SU-DHL-6 (cell line): ENCODE data around the gene OR11G2.
"Not testable (repeated sequence)": the region's sequence is repeated elsewhere in the genome, so short reads cannot be mapped to it uniquely, and the experiment has no call there.

Experiments used
- H2AFZ ChIP-seq: fragments of 200-600 bp; sonication (generic); 2 replicates; pipeline ENCODE4 v1.6.1; 2014; ENCODE audit warnings: low read depth, mild to moderate bottlenecking, moderate library complexity, mixed read lengths, antibody characterized with exemption, low read length; ENCODE audit not compliant: severe bottlenecking
- H3F3A ChIP-seq: fragments of 200-600 bp; shearing (Covaris generic); 2 replicates; pipeline ENCODE4 v1.6.0; 2016; ENCODE audit warnings: antibody characterized with exemption, mild to moderate bottlenecking; ENCODE audit not compliant: insufficient read depth
- H3K27ac ChIP-seq: fragments of 200-600 bp; sonication (generic); 2 replicates; pipeline ENCODE4 v1.5.1; 2016; ENCODE audit warnings: low read depth, mild to moderate bottlenecking, low read length, moderate library complexity, mixed read lengths
- H3K27me3 ChIP-seq: fragments of 200-600 bp; sonication (generic), shearing (Covaris generic); 2 replicates; pipeline ENCODE4 v1.6.0; 2014; ENCODE audit warnings: mild to moderate bottlenecking, low read length
- H3K36me3 ChIP-seq: fragments of 200-600 bp; sonication (generic); 2 replicates; pipeline ENCODE4 v1.6.1; 2014; ENCODE audit warnings: mild to moderate bottlenecking, low read length, mixed read lengths
- H3K4me2 ChIP-seq: fragments of 300-600, 200-600 bp; shearing (Covaris generic), sonication (generic); 2 replicates; pipeline ENCODE4 v1.6.0; 2014; ENCODE audit warnings: low read length, low read depth, mild to moderate bottlenecking; ENCODE audit not compliant: poor library complexity, severe bottlenecking
- H3K4me3 ChIP-seq: fragments of 200-600 bp; sonication (generic); 2 replicates; pipeline ENCODE4 v1.5.1; 2014; ENCODE audit warnings: antibody characterized with exemption, low read length, mild to moderate bottlenecking, mixed read lengths; ENCODE audit not compliant: insufficient read depth, poor library complexity, severe bottlenecking
- H3K79me2 ChIP-seq: fragments of 200-600 bp; sonication (generic); 2 replicates; pipeline ENCODE4 v1.6.1; 2014; ENCODE audit warnings: mild to moderate bottlenecking, low read length, moderate library complexity; ENCODE audit not compliant: insufficient read depth
- H3K9ac ChIP-seq: fragments of 200-600 bp; sonication (generic); 2 replicates; pipeline ENCODE4 v1.7.0; 2014; ENCODE audit warnings: mild to moderate bottlenecking, low read length
- H3K9me2 ChIP-seq: fragments of 200-600 bp; sonication (generic); replicated peaks from 2 replicates; pipeline ENCODE4 v1.6.1; 2014; ENCODE audit warnings: low read length; ENCODE audit not compliant: insufficient read depth
- H3K9me3 ChIP-seq: fragments of 200-600 bp; sonication (generic); 2 replicates; pipeline ENCODE4 v1.6.1; 2014; ENCODE audit warnings: low read length, mixed read lengths; ENCODE audit not compliant: insufficient read depth
- H4K20me1 ChIP-seq: fragments of 200-600 bp; sonication (generic); 2 replicates; pipeline ENCODE4 v1.6.1; 2014; ENCODE audit warnings: low read depth, mild to moderate bottlenecking, antibody characterized with exemption, low read length, moderate library complexity, mixed read lengths
- EZH2phosphoT487 ChIP-seq: fragments of 200-600 bp; sonication (generic), shearing (Covaris generic); conservative IDR thresholded peaks from 2 replicates; pipeline ENCODE4 v1.6.1; 2018; ENCODE audit warnings: mild to moderate bottlenecking, antibody characterized with exemption, low read length, moderate library complexity, mixed read lengths
- TF ChIP-seq, protein P1 (sequence below): fragments of 200-600 bp; sonication (generic); IDR thresholded peaks from one replicate; pipeline ENCODE4 v1.5.1; 2017; ENCODE audit warnings: antibody characterized with exemption, mild to moderate bottlenecking, low read length, moderate library complexity; ENCODE audit not compliant: insufficient read depth, poor library complexity, severe bottlenecking

OR11G2 gene

DNA sequence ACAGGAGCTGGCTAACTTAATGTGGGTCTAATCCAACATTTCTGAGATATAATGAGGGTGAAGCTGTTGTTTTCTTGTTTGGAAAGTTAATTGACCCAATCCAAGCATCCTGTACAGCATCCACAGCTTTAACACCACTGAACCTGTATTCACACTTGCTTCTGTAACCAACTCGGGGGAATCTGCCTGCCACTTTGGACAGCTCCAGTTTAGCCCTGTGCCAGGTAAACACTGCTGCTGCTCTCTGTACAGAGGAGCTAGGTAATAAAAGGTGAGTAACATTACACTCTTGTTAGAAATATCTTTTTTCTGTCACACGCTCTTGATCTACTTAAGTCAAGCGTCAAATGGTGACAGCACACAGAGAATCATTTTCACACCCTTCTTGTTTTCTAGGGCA lies 700 bp downstream of the OR11G2 start:
- H3F3A ChIP-seq = no peaks in the 10 kb centered on the region
- no peaks in the 10 kb centered on the region for H3K79me2 ChIP-seq
- H2AFZ ChIP-seq = no peak overlapping the region
- H3K27me3 ChIP-seq = no peaks in the 10 kb centered on the region
- no peaks in the 10 kb centered on the region for H4K20me1 ChIP-seq
- H3K9me2 ChIP-seq = no peaks in the 10 kb centered on the region
- no peaks in the 10 kb centered on the region for H3K36me3 ChIP-seq
- H3K9ac ChIP-seq = no peak overlapping the region
- H3K4me3 ChIP-seq = no peak overlapping the region
- no peak overlapping the region for H3K27ac ChIP-seq
- no peak overlapping the region for H3K4me2 ChIP-seq
- TF ChIP-seq EZH2phosphoT487 = no peak
- TF ChIP-seq, protein P1, sequence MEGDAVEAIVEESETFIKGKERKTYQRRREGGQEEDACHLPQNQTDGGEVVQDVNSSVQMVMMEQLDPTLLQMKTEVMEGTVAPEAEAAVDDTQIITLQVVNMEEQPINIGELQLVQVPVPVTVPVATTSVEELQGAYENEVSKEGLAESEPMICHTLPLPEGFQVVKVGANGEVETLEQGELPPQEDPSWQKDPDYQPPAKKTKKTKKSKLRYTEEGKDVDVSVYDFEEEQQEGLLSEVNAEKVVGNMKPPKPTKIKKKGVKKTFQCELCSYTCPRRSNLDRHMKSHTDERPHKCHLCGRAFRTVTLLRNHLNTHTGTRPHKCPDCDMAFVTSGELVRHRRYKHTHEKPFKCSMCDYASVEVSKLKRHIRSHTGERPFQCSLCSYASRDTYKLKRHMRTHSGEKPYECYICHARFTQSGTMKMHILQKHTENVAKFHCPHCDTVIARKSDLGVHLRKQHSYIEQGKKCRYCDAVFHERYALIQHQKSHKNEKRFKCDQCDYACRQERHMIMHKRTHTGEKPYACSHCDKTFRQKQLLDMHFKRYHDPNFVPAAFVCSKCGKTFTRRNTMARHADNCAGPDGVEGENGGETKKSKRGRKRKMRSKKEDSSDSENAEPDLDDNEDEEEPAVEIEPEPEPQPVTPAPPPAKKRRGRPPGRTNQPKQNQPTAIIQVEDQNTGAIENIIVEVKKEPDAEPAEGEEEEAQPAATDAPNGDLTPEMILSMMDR = no peak
- H3K9me3 ChIP-seq = no peaks in the 10 kb centered on the region

DNA sequence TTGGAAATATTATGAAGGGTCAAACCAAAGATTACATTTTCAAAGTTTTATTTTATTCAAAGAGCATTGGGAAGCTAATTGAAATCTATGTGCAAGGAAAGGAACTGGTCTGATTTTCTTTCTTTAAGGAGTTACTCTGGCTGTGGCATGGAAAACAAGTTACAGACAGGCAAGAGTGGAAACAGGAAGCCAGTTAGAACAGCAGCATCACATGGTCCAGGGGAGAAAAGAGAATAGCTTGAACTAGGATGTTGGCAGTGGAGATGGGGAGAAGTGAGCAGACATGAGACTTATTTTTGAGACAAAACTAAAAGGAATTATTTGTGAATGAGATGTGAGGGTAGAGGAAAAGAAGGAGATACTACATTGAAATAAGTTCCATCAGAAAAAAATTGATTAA lies 3.4 kb downstream of the OR11G2 start:
- no peak overlapping the region for H2AFZ ChIP-seq
- H3K36me3 ChIP-seq = no peaks in the 10 kb centered on the region
- no peaks in the 10 kb centered on the region for H3K79me2 ChIP-seq
- no peaks in the 10 kb centered on the region for H3K27me3 ChIP-seq
- no peaks in the 10 kb centered on the region for H3K9me3 ChIP-seq
- H4K20me1 ChIP-seq = no peaks in the 10 kb centered on the region
- H3K9me2 ChIP-seq = no peaks in the 10 kb centered on the region
- no peak overlapping the region for H3K4me3 ChIP-seq
- no peak for TF ChIP-seq EZH2phosphoT487
- TF ChIP-seq, protein P1 = no peak
- no peak overlapping the region for H3K9ac ChIP-seq
- H3F3A ChIP-seq = no peaks in the 10 kb centered on the region
- H3K27ac ChIP-seq = no peak overlapping the region
- H3K4me2 ChIP-seq = no peak overlapping the region

- not testable (repeated sequence) for H3K9ac ChIP-seq, H3K9me2 ChIP-seq
These were observed 4.5 kb downstream of the OR11G2 start for GRCh38 chr14:20195170-20195569.

DNA sequence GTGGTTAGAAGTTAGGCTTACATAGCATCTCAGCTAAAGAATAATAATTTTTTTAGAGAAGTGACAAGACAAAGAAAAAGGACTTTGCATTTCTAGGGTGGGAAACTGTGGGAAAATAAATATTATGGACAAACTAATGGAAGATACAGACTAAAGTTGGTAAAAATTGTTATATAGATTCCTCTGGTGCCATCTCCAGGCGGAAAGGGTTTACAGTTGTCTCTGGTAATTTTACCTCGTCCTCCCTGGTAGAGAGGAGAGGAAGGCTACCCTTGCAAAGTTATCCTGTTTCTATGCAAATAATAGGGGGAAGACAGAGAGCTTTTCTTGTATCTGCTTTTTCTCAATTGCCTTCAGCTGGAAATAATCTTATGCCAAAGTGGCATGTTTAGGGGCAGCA lies 5.2 kb downstream of the OR11G2 start:
- TF ChIP-seq, protein P1 = no peak
- TF ChIP-seq EZH2phosphoT487 = no peak
- no peak overlapping the region for H2AFZ ChIP-seq
- no peak overlapping the region for H3K4me3 ChIP-seq
- no peaks in the 10 kb centered on the region for H3K9me2 ChIP-seq
- H3K27ac ChIP-seq = no peak overlapping the region
- no peaks in the 10 kb centered on the region for H3K79me2 ChIP-seq
- no peaks in the 10 kb centered on the region for H3K9me3 ChIP-seq
- H3K9ac ChIP-seq = no peak overlapping the region
- H3K36me3 ChIP-seq = no peaks in the 10 kb centered on the region
- H3K4me2 ChIP-seq = no peak overlapping the region
- no peaks in the 10 kb centered on the region for H3F3A ChIP-seq
- H3K27me3 ChIP-seq = no peaks in the 10 kb centered on the region
- no peaks in the 10 kb centered on the region for H4K20me1 ChIP-seq

More at GRCh38 chr14:20195170-20195569, 4.5 kb downstream of the OR11G2 start:
- not testable (repeated sequence) for H3K27me3 ChIP-seq, H3K9me3 ChIP-seq, H4K20me1 ChIP-seq, H2AFZ ChIP-seq, H3K36me3 ChIP-seq, H3F3A ChIP-seq, H3K4me3 ChIP-seq, H3K79me2 ChIP-seq, H3K4me2 ChIP-seq, H3K27ac ChIP-seq
